ENCODE data around the gene CCDC50. TPM values are rescaled to one million over a fixed set of nuclear protein-coding genes. Genes with fewer than 3 reads are reported as not detected.

The CCDC50 gene
- total RNA-seq, 2 donors from 2014 or later = 99.5 to 169 TPM

GRCh38 chr3:191345334-191345733, 16.1 kb downstream of the CCDC50 start:
- no peaks in the 10 kb centered on the region for H3K36me3 ChIP-seq
- DNase-seq (ENCODE audit: low spot score) (no peak), ATAC-seq (ENCODE audit: insufficient number of reproducible peaks, low FRiP score, low read depth) (no peak)
- TF ChIP-seq, protein P1, sequence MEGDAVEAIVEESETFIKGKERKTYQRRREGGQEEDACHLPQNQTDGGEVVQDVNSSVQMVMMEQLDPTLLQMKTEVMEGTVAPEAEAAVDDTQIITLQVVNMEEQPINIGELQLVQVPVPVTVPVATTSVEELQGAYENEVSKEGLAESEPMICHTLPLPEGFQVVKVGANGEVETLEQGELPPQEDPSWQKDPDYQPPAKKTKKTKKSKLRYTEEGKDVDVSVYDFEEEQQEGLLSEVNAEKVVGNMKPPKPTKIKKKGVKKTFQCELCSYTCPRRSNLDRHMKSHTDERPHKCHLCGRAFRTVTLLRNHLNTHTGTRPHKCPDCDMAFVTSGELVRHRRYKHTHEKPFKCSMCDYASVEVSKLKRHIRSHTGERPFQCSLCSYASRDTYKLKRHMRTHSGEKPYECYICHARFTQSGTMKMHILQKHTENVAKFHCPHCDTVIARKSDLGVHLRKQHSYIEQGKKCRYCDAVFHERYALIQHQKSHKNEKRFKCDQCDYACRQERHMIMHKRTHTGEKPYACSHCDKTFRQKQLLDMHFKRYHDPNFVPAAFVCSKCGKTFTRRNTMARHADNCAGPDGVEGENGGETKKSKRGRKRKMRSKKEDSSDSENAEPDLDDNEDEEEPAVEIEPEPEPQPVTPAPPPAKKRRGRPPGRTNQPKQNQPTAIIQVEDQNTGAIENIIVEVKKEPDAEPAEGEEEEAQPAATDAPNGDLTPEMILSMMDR (IDR thresholded peaks at IDR 0.05) = no peak
- no peak overlapping the region for H3K27ac ChIP-seq
- peaks cover 48 to 53% of the 10 kb centered on the region in 2 donors for H3K4me1 ChIP-seq (ENCODE audit: control insufficient read depth in 1 of 2, low read depth in 2 of 2)
- H3K27me3 ChIP-seq (replicated peaks; ENCODE audit: insufficient read depth) = no peaks in the 10 kb centered on the region
- no peaks in the 10 kb centered on the region for H3K9me3 ChIP-seq
- no peak overlapping the region for H3K4me3 ChIP-seq

DNA sequence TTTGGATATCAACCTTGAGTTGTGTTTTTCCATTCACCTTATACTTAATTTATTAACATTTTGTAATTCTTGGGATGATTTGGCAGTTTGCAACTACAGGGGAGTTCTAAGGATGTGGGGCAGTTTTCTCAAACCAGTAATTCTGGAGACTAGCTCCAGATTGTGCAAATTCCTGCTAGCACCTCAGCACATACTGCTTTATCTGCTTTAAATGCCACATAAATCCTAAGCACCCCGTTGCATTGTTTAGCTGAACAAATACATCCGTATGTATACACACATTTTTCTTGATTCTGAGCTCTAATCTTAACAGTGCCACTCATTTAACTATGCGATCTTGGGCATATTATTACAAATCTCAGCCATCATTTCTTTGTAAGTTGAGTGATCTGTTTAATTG, 18.0 kb downstream of the CCDC50 start:
- H3K36me3 ChIP-seq = no peaks in the 10 kb centered on the region
- H3K4me3 ChIP-seq = no peak overlapping the region
- TF ChIP-seq, protein P1 (IDR thresholded peaks at IDR 0.05) = no peak
- DNase-seq (ENCODE audit: low spot score) = no peak
- H3K27me3 ChIP-seq (replicated peaks; ENCODE audit: insufficient read depth) = no peaks in the 10 kb centered on the region
- no peak for ATAC-seq (ENCODE audit: insufficient number of reproducible peaks, low FRiP score, low read depth)
- no peak overlapping the region for H3K27ac ChIP-seq
- no peaks in the 10 kb centered on the region for H3K9me3 ChIP-seq
- H3K4me1 ChIP-seq (ENCODE audit: control insufficient read depth in 1 of 2, low read depth in 2 of 2) = peaks cover 55 to 57% of the 10 kb centered on the region in 2 donors

DNA sequence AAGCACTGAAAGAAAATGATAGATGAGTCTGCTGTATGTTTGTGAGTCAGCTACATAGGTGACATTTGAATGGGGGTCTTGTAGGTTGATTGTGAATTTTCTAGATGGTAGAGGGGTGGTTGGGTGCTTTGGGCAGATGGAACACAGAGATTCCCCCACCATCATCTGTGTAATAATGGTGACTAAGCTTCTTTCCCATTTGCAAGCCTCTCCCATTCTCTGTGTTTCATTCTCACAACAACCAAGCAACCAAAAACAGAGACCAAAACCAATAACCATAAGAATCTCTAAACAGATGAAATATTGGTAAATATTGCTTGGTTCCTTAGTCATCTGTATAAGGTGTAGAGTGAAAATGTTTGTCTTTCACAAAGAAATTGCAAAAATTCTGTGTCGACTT, 18.9 kb downstream of the CCDC50 start:
- Histone ChIP-seq H3K27ac (no peak overlapping the region), H3K27me3 (replicated peaks; ENCODE audit: insufficient read depth) (no peaks in the 10 kb centered on the region), H3K4me1 (ENCODE audit: control insufficient read depth in 1 of 2, low read depth in 2 of 2) (peaks cover 55 to 58% of the 10 kb centered on the region in 2 donors), H3K9me3 (no peaks in the 10 kb centered on the region), H3K36me3 (no peaks in the 10 kb centered on the region), H3K4me3 (no peak overlapping the region)
- DNase-seq (ENCODE audit: low spot score) = no peak
- no peak for ATAC-seq (ENCODE audit: insufficient number of reproducible peaks, low FRiP score, low read depth)
- TF ChIP-seq, protein P1 (IDR thresholded peaks at IDR 0.05) = no peak

DNA sequence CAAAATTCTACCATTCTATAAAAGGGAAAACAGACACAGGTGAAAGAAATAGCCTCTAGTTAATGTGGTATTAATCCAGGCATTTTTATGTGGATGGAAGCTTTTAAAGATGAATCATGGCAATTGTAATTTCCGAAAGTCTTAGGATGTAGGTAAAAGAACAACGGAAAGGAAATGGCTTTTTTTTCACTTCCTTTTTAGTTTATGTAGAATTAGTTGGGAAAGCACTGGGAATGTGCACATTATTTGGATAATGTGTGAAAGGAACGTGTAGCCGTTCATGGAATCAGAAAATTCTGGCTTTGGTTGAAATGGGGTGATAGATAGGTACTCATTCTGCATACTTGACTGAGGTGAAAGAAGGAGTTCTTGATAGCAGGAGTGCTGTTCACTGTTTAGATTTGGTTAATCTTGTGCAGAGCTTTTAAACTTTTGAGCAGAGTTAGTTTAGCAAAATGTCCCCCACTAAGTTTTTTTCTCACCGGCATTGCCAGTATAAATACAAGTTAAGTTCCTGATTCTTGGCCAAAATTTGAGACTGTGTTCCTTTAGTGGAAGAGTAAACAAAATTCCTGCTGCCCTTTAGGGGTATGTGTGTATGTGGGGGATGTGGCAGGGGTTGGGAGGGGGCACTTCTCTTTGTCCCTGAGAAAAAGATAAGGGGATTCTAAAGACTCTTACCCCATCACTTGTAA, 21.3 kb downstream of the CCDC50 start:
- Histone ChIP-seq H3K4me3 (peak overlapping the region; percentile 41), H3K27me3 (replicated peaks; ENCODE audit: insufficient read depth) (no peaks in the 10 kb centered on the region), H3K9me3 (no peaks in the 10 kb centered on the region), H3K27ac (peak overlapping the region; percentile 57 to 67), H3K4me1 (ENCODE audit: control insufficient read depth in 1 of 2, low read depth in 2 of 2) (peaks cover 45 to 59% of the 10 kb centered on the region in 2 donors), H3K36me3 (no peaks in the 10 kb centered on the region)
- DNase-seq (ENCODE audit: low spot score) (no peak), ATAC-seq (ENCODE audit: insufficient number of reproducible peaks, low FRiP score, low read depth) (no peak)
- TF ChIP-seq, protein P1 (IDR thresholded peaks at IDR 0.05) = no peak

DNA sequence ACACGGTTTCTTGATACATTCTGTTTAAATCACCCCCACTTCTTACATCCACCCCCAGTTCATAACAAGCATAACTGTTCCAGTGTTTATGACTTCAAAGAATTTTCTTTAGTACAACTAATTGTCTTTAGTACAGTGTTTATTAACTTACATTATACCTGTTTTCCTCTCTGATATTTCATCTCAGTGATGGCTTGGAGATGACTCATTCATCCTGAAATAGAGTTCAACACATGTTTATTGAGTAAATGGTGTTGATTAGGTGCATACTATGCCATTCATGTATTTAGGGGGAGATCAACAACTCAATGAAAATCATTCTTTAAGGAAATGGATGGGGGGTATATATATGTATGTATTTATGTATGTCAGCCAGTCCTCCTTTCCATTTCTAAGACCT, 22.8 kb downstream of the CCDC50 start:
- Histone ChIP-seq H3K4me3 (no peak overlapping the region), H3K4me1 (ENCODE audit: control insufficient read depth in 1 of 2, low read depth in 2 of 2) (peaks cover 58 to 65% of the 10 kb centered on the region in 2 donors), H3K36me3 (no peaks in the 10 kb centered on the region), H3K27me3 (replicated peaks; ENCODE audit: insufficient read depth) (no peaks in the 10 kb centered on the region), H3K27ac (peak overlapping the region in 1 of 2 donors; percentile 57), H3K9me3 (no peaks in the 10 kb centered on the region)
- no peak for DNase-seq (ENCODE audit: low spot score)
- ATAC-seq (ENCODE audit: insufficient number of reproducible peaks, low FRiP score, low read depth) = no peak
- TF ChIP-seq, protein P1 (IDR thresholded peaks at IDR 0.05) = no peak

Measured in thoracic aorta (tissue), 2 donors.